A549 (cell line): ENCODE measurements around the gene UMAD1. TPM values are rescaled to one million over a fixed set of nuclear protein-coding genes. Genes with fewer than 3 reads are reported as not detected.

Experiments
- ATAC-seq, 2 experiments: fragments of 200-7000 bp in 1 of 2; fragments of >200 bp in 1 of 2; cut with Nextera tagmentation in 1 of 2; cut with Tn5 transposase in 1 of 2; 3 replicates each; pipeline versions ENCODE4 v1.8.0 to v1.9.1; 2018 to 2020; ENCODE audit warnings: mild to moderate bottlenecking in 1 of 2, moderate library complexity in 1 of 2
- CTCF ChIA-PET: fragments of 300-600 bp; sonication (Branson Sonifier 250); formaldehyde crosslinking; extraction: SDS; loops from one replicate; lab custom pipeline; 2021; ENCODE audit warnings: antibody characterized with exemption, inconsistent platforms; lab: Yijun Ruan, JAX
- POLR2A ChIA-PET: fragments of 350-600 bp; formaldehyde crosslinking; extraction: SDS; loops from one replicate; lab custom pipeline; 2021; ENCODE audit warnings: antibody characterized with exemption, inconsistent platforms; lab: Yijun Ruan, JAX
- DNase-seq, 2 experiments: peaks; one replicate each; pipeline versions ENCODE4 v3.0.0 to v3.0.0-alpha.2; 2011 to 2016; ENCODE audit warnings: low read depth in 1 of 2, low spot score in 1 of 2
- FAIRE-seq: peaks from 2 replicates; lab custom pipeline; 2011; peaks lifted over from hg19 to GRCh38; lab: Jason Lieb, UNC
- H3K27ac ChIP-seq, 2 experiments: fragments of >200 bp; sonication (Bioruptor Twin); formaldehyde crosslinking; 3 replicates each; pipeline ENCODE4 v1.5.1; 2016 to 2017
- H3K4me1 ChIP-seq: fragments of >200 bp; sonication (Bioruptor Twin); formaldehyde crosslinking; 3 replicates; pipeline ENCODE4 v1.6.1; 2016
- H3K4me2 ChIP-seq: fragments of >200 bp; sonication (Bioruptor Twin); formaldehyde crosslinking; 3 replicates; pipeline ENCODE4 v1.6.1; 2016
- H3K4me3 ChIP-seq: fragments of >200 bp; sonication (Bioruptor Twin); formaldehyde crosslinking; 3 replicates; pipeline ENCODE4 v1.5.1; 2016
- H3K9me3 ChIP-seq: fragments of >200 bp; sonication (Bioruptor Twin); formaldehyde crosslinking; 3 replicates; pipeline ENCODE4 v1.6.1; 2016
- BHLHE40 ChIP-seq: IDR thresholded peaks from 2 replicates; pipeline ENCODE4 v1.6.1; 2012; ENCODE audit warnings: low read depth, low read length, inconsistent platforms
- CBX2 ChIP-seq: fragments of 200-600 bp; sonication (generic); IDR thresholded peaks from 2 replicates; pipeline ENCODE4 v1.6.1; 2016; ENCODE audit warnings: low read depth, mild to moderate bottlenecking, borderline replicate concordance
- EHMT2 ChIP-seq: fragments of 200-600 bp; sonication (generic); IDR thresholded peaks from 2 replicates; pipeline ENCODE4 v1.6.1; 2016; ENCODE audit warnings: antibody characterized with exemption, low read depth, mild to moderate bottlenecking, moderate library complexity
- EP300 ChIP-seq, 2 experiments: fragments of >200 bp; sonication (Bioruptor Twin); formaldehyde crosslinking; IDR thresholded peaks; 2 replicates in 1 of 2; 3 replicates in 1 of 2; pipeline ENCODE4 v1.6.1; 2016 to 2017
- FOSB ChIP-seq: fragments of 250-450 bp; sonication (Bioruptor Pico); IDR thresholded peaks from 2 replicates; pipeline ENCODE4 v1.5.0; 2020; ENCODE audit warnings: mild to moderate bottlenecking, moderate library complexity
- FOXS1 ChIP-seq: fragments of 250-450 bp; sonication (Bioruptor Pico); IDR thresholded peaks from 2 replicates; pipeline ENCODE4 v1.5.0; 2020; ENCODE audit warnings: mild to moderate bottlenecking, moderate library complexity
- HOXA7 ChIP-seq: fragments of 250-450 bp; sonication (Bioruptor Pico); IDR thresholded peaks from 2 replicates; pipeline ENCODE4 v1.5.0; 2020; ENCODE audit warnings: mild to moderate bottlenecking, moderate library complexity
- KDM1A ChIP-seq: fragments of 200-600 bp; sonication (generic); IDR thresholded peaks from 2 replicates; pipeline ENCODE4 v1.6.1; 2016; ENCODE audit warnings: low read depth, mild to moderate bottlenecking
- MAFK ChIP-seq: fragments of 450-650 bp; IDR thresholded peaks from 2 replicates; pipeline ENCODE4 v1.6.1; 2014; ENCODE audit not compliant: partially characterized antibody
- REST ChIP-seq: fragments of 200-600 bp; sonication (generic); IDR thresholded peaks from 2 replicates; pipeline ENCODE4 v1.6.1; 2016; ENCODE audit warnings: antibody characterized with exemption, mild to moderate bottlenecking, moderate library complexity
- RFX5 ChIP-seq: fragments of 450-650 bp; IDR thresholded peaks from 2 replicates; pipeline ENCODE4 v1.7.1; 2014; ENCODE audit warnings: antibody characterized with exemption, mild to moderate bottlenecking, moderate library complexity
- RNF2 ChIP-seq: fragments of 200-600 bp; sonication (generic); IDR thresholded peaks from 2 replicates; pipeline ENCODE4 v1.6.1; 2016; ENCODE audit warnings: low read depth, mild to moderate bottlenecking, antibody characterized with exemption, moderate library complexity, borderline replicate concordance
- USF2 ChIP-seq: fragments of 450-650 bp; IDR thresholded peaks from 2 replicates; pipeline ENCODE4 v1.6.1; 2014; ENCODE audit warnings: antibody characterized with exemption
- ZC3H11A ChIP-seq: fragments of 450-650 bp; IDR thresholded peaks from 2 replicates; pipeline ENCODE4 v1.6.1; 2014; ENCODE audit warnings: antibody characterized with exemption, mild to moderate bottlenecking
- ZNF302 ChIP-seq: fragments of 250-450 bp; sonication (Bioruptor Pico); IDR thresholded peaks from 2 replicates; pipeline ENCODE4 v1.9.0; 2021; ENCODE audit warnings: inconsistent platforms, mild to moderate bottlenecking, moderate library complexity
- ZSCAN20 ChIP-seq: fragments of 250-450 bp; sonication (Bioruptor Pico); IDR thresholded peaks from 2 replicates; pipeline ENCODE4 v1.8.0; 2022; ENCODE audit warnings: mild to moderate bottlenecking, moderate library complexity
- WGBS: methylation state at CpG from one replicate; pipeline ENCODE4 v1.1.6; 2017; ENCODE audit errors: missing lambda C conversion rate; 5-methylcytosine and 5-hydroxymethylcytosine counted together
- polyA plus RNA-seq, 4 experiments: library from polyadenylated mRNA; depleted of rRNA in 3 of 4; stranded (reverse); fragments of >200 nt; fragmentation: RNase III in 1 of 4; extraction: RNeasy Plus Mini Kit Qiagen cat#74134 plus additional on column Dnase treatment in 1 of 4; gene quantifications; 2 replicates in 3 of 4; 3 replicates in 1 of 4; pipeline ENCODE4 v1.2.3, GENCODE V29; 2011 to 2017
- TF ChIP-seq, protein P1 (sequence below): fragments of 250-450 bp; sonication (Bioruptor Pico); IDR thresholded peaks from 2 replicates; pipeline ENCODE4 v1.5.0; 2020; ENCODE audit warnings: low read depth, mild to moderate bottlenecking, moderate library complexity
- TF ChIP-seq, protein P2 (sequence below): fragments of >200 bp; sonication (Bioruptor Twin); formaldehyde crosslinking; IDR thresholded peaks from 3 replicates; pipeline ENCODE4 v1.6.1; 2016

The UMAD1 gene
- polyA plus RNA-seq, 2 of the 4 experiments (the other 2 are of a cell fraction), result 21.4 to 46.4 TPM

GRCh38 chr7:7830122-7830878, 189.7 kb downstream of the UMAD1 start:
- Histone ChIP-seq H3K4me2 (no peak overlapping the region), H3K4me3 (no peak overlapping the region), H3K27ac (no peak overlapping the region), H3K4me1 (no peaks in the 10 kb centered on the region), H3K9me3 (no peaks in the 10 kb centered on the region)
- WGBS, result 88% methylated on average over 7 of the region's 7 CpGs
- ATAC-seq (no peak), FAIRE-seq (no peak), DNase-seq (no peak)
- ChIA-PET CTCF (no interaction called here), POLR2A (no interaction called here)
- TF ChIP-seq ZC3H11A (no peak), USF2 (no peak), HOXA7 (CRISPR knock-in tag) (no peak), RFX5 (no peak), CBX2 (no peak), REST (no peak), EHMT2 (no peak), MAFK (no peak), ZSCAN20 (CRISPR knock-in tag) (no peak), FOSB (CRISPR knock-in tag) (no peak), FOXS1 (CRISPR knock-in tag) (no peak), RNF2 (no peak), BHLHE40 (no peak), KDM1A (no peak), EP300 (IDR thresholded peaks at IDR 0.05) (no peak)
- TF ChIP-seq, protein P1, sequence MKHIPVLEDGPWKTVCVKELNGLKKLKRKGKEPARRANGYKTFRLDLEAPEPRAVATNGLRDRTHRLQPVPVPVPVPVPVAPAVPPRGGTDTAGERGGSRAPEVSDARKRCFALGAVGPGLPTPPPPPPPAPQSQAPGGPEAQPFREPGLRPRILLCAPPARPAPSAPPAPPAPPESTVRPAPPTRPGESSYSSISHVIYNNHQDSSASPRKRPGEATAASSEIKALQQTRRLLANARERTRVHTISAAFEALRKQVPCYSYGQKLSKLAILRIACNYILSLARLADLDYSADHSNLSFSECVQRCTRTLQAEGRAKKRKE, result no peak
- TF ChIP-seq, protein P2, sequence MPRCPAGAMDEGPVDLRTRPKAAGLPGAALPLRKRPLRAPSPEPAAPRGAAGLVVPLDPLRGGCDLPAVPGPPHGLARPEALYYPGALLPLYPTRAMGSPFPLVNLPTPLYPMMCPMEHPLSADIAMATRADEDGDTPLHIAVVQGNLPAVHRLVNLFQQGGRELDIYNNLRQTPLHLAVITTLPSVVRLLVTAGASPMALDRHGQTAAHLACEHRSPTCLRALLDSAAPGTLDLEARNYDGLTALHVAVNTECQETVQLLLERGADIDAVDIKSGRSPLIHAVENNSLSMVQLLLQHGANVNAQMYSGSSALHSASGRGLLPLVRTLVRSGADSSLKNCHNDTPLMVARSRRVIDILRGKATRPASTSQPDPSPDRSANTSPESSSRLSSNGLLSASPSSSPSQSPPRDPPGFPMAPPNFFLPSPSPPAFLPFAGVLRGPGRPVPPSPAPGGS, result no peak

DNA sequence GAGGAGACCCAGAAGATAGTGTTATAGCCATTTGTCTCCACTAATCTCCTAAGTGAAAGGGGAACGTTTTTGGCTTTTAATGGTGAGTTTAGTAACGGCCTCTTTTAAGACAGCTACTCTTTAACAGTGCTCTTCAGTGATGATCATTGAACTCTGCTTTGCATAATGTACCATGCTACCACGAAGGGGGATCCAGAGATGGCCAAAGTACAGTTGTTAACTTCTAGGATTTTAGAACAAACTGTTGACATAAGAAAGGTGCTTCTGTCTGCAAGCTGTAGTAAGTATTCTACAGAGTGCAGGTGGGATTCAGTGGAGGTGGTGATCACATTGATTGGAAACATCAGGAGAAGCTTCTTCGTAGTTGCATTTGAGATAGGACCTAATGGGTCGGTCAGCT, 192.0 kb downstream of the UMAD1 start:
- FAIRE-seq (no peak), DNase-seq (no peak), ATAC-seq (no peak)
- Histone ChIP-seq H3K27ac (no peak overlapping the region), H3K4me1 (no peaks in the 10 kb centered on the region)
- POLR2A ChIA-PET, result no interaction called here
- no peak for TF ChIP-seq ZNF302 (CRISPR knock-in tag)
- TF ChIP-seq, all 56 proteins: peak for 0
- CTCF ChIA-PET, result no interaction called here
- Histone ChIP-seq H3K9me3 (no peaks in the 10 kb centered on the region), H3K4me3 (no peak overlapping the region), H3K4me2 (no peak overlapping the region)
- 54% methylated on average over 5 of the region's 5 CpGs for WGBS
